A673 (cell line): ENCODE results near the gene TEX26. TPM values are rescaled to one million over a fixed set of nuclear protein-coding genes. Genes with fewer than 3 reads are reported as not detected.

Experiments used
- BruUV-seq: library from RNA; stranded (reverse); fragments of 400-500 nt; replicated peaks from 2 replicates; lab custom pipeline; 2021; lab: Mats Ljungman, UMichigan
- CTCF ChIA-PET: fragments of 300-600 bp; sonication (Branson Sonifier 250); formaldehyde crosslinking; loops from one replicate; lab custom pipeline; 2022; ENCODE audit warnings: antibody characterized with exemption; lab: Charles Lee
- POLR2A ChIA-PET: fragments of 300-600 bp; sonication (Branson Sonifier 250); formaldehyde crosslinking; loops from one replicate; lab custom pipeline; 2022; ENCODE audit warnings: antibody characterized with exemption; ENCODE audit not compliant: low non-redundant PET; lab: Charles Lee
- DNase-seq: peaks from one replicate; pipeline ENCODE4 v3.0.0-alpha.2; 2015; ENCODE audit warnings: low spot score
- H3K27ac ChIP-seq: fragments of 200-600 bp; sonication (generic); 2 replicates; pipeline ENCODE4 v1.5.1; 2016; ENCODE audit warnings: mixed run types, low read depth, mild to moderate bottlenecking, mixed read lengths, antibody characterized with exemption, low read length; ENCODE audit not compliant: poor library complexity, severe bottlenecking
- H3K27me3 ChIP-seq: fragments of 200-600 bp; sonication (generic); replicated peaks from 2 replicates; pipeline ENCODE4 v1.6.1; 2017; ENCODE audit warnings: mixed run types, low read depth, mild to moderate bottlenecking, mixed read lengths, antibody characterized with exemption, low read length; ENCODE audit not compliant: insufficient read depth, poor library complexity
- H3K36me3 ChIP-seq: fragments of 200-600 bp; sonication (generic); 2 replicates; pipeline ENCODE4 v1.6.1; 2016; ENCODE audit warnings: mixed run types, mild to moderate bottlenecking, mixed read lengths, antibody characterized with exemption, low read length; ENCODE audit not compliant: insufficient read depth, poor library complexity, severe bottlenecking
- H3K4me1 ChIP-seq: fragments of 200-600 bp; sonication (generic); 2 replicates; pipeline ENCODE4 v1.6.1; 2017; ENCODE audit warnings: mixed run types, mild to moderate bottlenecking, mixed read lengths, antibody characterized with exemption, low read length; ENCODE audit not compliant: insufficient read depth, poor library complexity, severe bottlenecking
- H3K4me3 ChIP-seq: fragments of 200-600 bp; sonication (generic); 2 replicates; pipeline ENCODE4 v1.5.1; 2016; ENCODE audit warnings: low read depth, mixed run types, mild to moderate bottlenecking, mixed read lengths, low read length; ENCODE audit not compliant: poor library complexity, severe bottlenecking
- H3K9me3 ChIP-seq: fragments of 200-600 bp; sonication (generic); 2 replicates; pipeline ENCODE4 v1.6.1; 2016; ENCODE audit warnings: mixed run types, low read depth, mild to moderate bottlenecking, mixed read lengths, antibody characterized with exemption, low read length; ENCODE audit not compliant: poor library complexity, severe bottlenecking
- CTCF ChIP-seq: fragments of 300-800, 200-600 bp; sonication (generic); conservative IDR thresholded peaks from 2 replicates; pipeline ENCODE4 v1.5.1; 2017; ENCODE audit warnings: low read depth, mild to moderate bottlenecking, antibody characterized with exemption, low read length, moderate library complexity, mixed read lengths
- EZH2 ChIP-seq: fragments of 200-600 bp; sonication (generic); IDR thresholded peaks from 2 replicates; pipeline ENCODE4 v1.6.1; 2017; ENCODE audit warnings: borderline replicate concordance, low read depth, mild to moderate bottlenecking, mixed read lengths, antibody characterized with exemption, low read length; ENCODE audit not compliant: poor library complexity, severe bottlenecking
- intact Hi-C: fragments of 100-400 bp; cut with micrococcal nuclease; formaldehyde crosslinking; loops from one replicate; pipeline ENCODE4 v1.10.0; 2022; ENCODE audit not compliant: unreplicated experiment
- total RNA-seq: library from RNA; stranded (reverse); gene quantifications from 2 replicates; pipeline ENCODE4 v1.2.3, GENCODE V29; 2021

Gene TEX26
- total RNA-seq, 1 experiment from 2014 or later = not detected

- Histone ChIP-seq H3K4me1 (no peaks in the 10 kb centered on the region), H3K27me3 (no peaks in the 10 kb centered on the region), H3K27ac (no peak overlapping the region), H3K4me3 (no peak overlapping the region), H3K36me3 (no peaks in the 10 kb centered on the region), H3K9me3 (no peaks in the 10 kb centered on the region)
- intact Hi-C loops = no loop called here
- POLR2A ChIA-PET = no interaction called here
- CTCF ChIA-PET = no interaction called here
- TF ChIP-seq EZH2 (no peak), CTCF (no peak)
- BruUV-seq = no TSS peak
- DNase-seq = no peak
Measured at GRCh38 chr13:30927595-30927994, 4.9 kb upstream of the TEX26 start.

GRCh38 chr13:30928978-30929377 is 3.5 kb upstream of the TEX26 start:
- Histone ChIP-seq H3K36me3 (no peaks in the 10 kb centered on the region), H3K9me3 (no peaks in the 10 kb centered on the region), H3K4me3 (no peak overlapping the region), H3K4me1 (no peaks in the 10 kb centered on the region), H3K27ac (no peak overlapping the region), H3K27me3 (no peaks in the 10 kb centered on the region)
- no TSS peak for BruUV-seq
- intact Hi-C loops = no loop called here
- no peak for DNase-seq
- POLR2A ChIA-PET = no interaction called here
- TF ChIP-seq EZH2 (no peak), CTCF (no peak)
- CTCF ChIA-PET = no interaction called here

- H3K4me3 ChIP-seq = no peak overlapping the region
- POLR2A ChIA-PET = no interaction called here
- no peaks in the 10 kb centered on the region for H3K4me1 ChIP-seq
- no peaks in the 10 kb centered on the region for H3K36me3 ChIP-seq
- TF ChIP-seq CTCF = no peak
- TF ChIP-seq EZH2 = no peak
- no TSS peak for BruUV-seq
- no peak overlapping the region for H3K27ac ChIP-seq
- intact Hi-C loops = no loop called here
- CTCF ChIA-PET = no interaction called here
- no peak for DNase-seq
- H3K9me3 ChIP-seq = no peaks in the 10 kb centered on the region
- H3K27me3 ChIP-seq = no peaks in the 10 kb centered on the region
Measured at GRCh38 chr13:30933354-30933670, 856 bp downstream of the TEX26 start.
